IMR-90 (cell line): Measurements from ENCODE around the gene DOC2B. TPM values are rescaled to one million over a fixed set of nuclear protein-coding genes. Genes with fewer than 3 reads are reported as not detected.
A peak's percentile ranks its signal among the peaks of the same experiment; 100 is the strongest.

ENCODE experiments used
- ATAC-seq: fragments of 200-7000 bp; cut with Tn5 transposase; 2 replicates; pipeline ENCODE4 v1.9.1; 2020; ENCODE audit warnings: low read depth, mild to moderate bottlenecking, moderate library complexity
- BruUV-seq: library from RNA; stranded (reverse); fragments of 400-500 nt; replicated peaks from 2 replicates; lab custom pipeline; 2021; lab: Mats Ljungman, UMichigan
- CTCF ChIA-PET: fragments of 300-600 bp; formaldehyde crosslinking; extraction: SDS; loops from one replicate; lab custom pipeline; 2021; ENCODE audit warnings: antibody characterized with exemption; lab: Yijun Ruan, JAX
- POLR2A ChIA-PET: fragments of 300-600 bp; sonication (Branson Sonifier 250); formaldehyde crosslinking; loops from one replicate; lab custom pipeline; 2022; ENCODE audit warnings: antibody characterized with exemption; ENCODE audit not compliant: unreplicated experiment; lab: Charles Lee
- DNase-seq: peaks from one replicate; pipeline ENCODE4 v3.0.0; 2013
- H2AFZ ChIP-seq: replicated peaks from 2 replicates; pipeline ENCODE3; 2013; ENCODE audit warnings: low read length, mild to moderate bottlenecking; ENCODE audit not compliant: poor library complexity
- H2AK5ac ChIP-seq: 2 replicates; pipeline ENCODE4 v1.6.1; 2013; ENCODE audit warnings: low read depth, low read length, inconsistent platforms
- H2AK9ac ChIP-seq: replicated peaks from 2 replicates; pipeline ENCODE3; 2013; ENCODE audit warnings: mild to moderate bottlenecking, low read depth, low read length, moderate library complexity; ENCODE audit not compliant: poor library complexity
- H2BK120ac ChIP-seq: 2 replicates; pipeline ENCODE4 v1.6.1; 2013; ENCODE audit warnings: low read depth, low read length, inconsistent platforms
- H2BK15ac ChIP-seq: 3 replicates; pipeline ENCODE4 v1.6.1; 2013; ENCODE audit warnings: low read depth, low read length, inconsistent platforms
- H2BK20ac ChIP-seq: 2 replicates; pipeline ENCODE4 v1.6.1; 2013; ENCODE audit warnings: low read depth, mild to moderate bottlenecking, inconsistent platforms, low read length, moderate library complexity
- H2BK5ac ChIP-seq: 2 replicates; pipeline ENCODE4 v1.6.1; 2013; ENCODE audit warnings: mild to moderate bottlenecking, low read depth, low read length, inconsistent platforms; ENCODE audit not compliant: poor library complexity, severe bottlenecking
- H3K14ac ChIP-seq: replicated peaks from 2 replicates; pipeline ENCODE4 v1.6.1; 2013; ENCODE audit warnings: low read depth, low read length, inconsistent platforms
- H3K18ac ChIP-seq: 2 replicates; pipeline ENCODE4 v1.6.1; 2013; ENCODE audit warnings: low read depth, low read length, control low read depth
- H3K23ac ChIP-seq: 2 replicates; pipeline ENCODE4 v1.6.1; 2013; ENCODE audit warnings: low read depth, low read length, inconsistent platforms
- H3K27ac ChIP-seq: 2 replicates; pipeline ENCODE4 v1.5.1; 2013; ENCODE audit warnings: mild to moderate bottlenecking, control low read depth, low read length; ENCODE audit not compliant: insufficient read depth
- H3K27me3 ChIP-seq: 2 replicates; pipeline ENCODE4 v1.6.1; 2013; ENCODE audit warnings: low read length; ENCODE audit not compliant: control insufficient read depth, insufficient read depth
- H3K36me3 ChIP-seq: 2 replicates; pipeline ENCODE4 v1.6.1; 2013; ENCODE audit warnings: low read length, mixed read lengths; ENCODE audit not compliant: control insufficient read depth, insufficient read depth
- H3K4ac ChIP-seq: 2 replicates; pipeline ENCODE4 v1.6.1; 2013; ENCODE audit warnings: low read depth, low read length, inconsistent platforms
- H3K4me1 ChIP-seq: 2 replicates; pipeline ENCODE4 v1.6.1; 2013; ENCODE audit warnings: low read length, mixed read lengths; ENCODE audit not compliant: control insufficient read depth, insufficient read depth
- H3K4me2 ChIP-seq: 2 replicates; pipeline ENCODE4 v1.6.1; 2013; ENCODE audit warnings: low read depth, mild to moderate bottlenecking, control low read depth, low read length, moderate library complexity
- H3K4me3 ChIP-seq: 2 replicates; pipeline ENCODE4 v1.5.1; 2013; ENCODE audit warnings: low read depth, mild to moderate bottlenecking, control low read depth, low read length, moderate library complexity; ENCODE audit not compliant: insufficient read depth
- H3K56ac ChIP-seq: 2 replicates; pipeline ENCODE4 v1.6.1; 2013; ENCODE audit warnings: low read length, inconsistent platforms; ENCODE audit not compliant: insufficient read depth; ENCODE audit errors: extremely low read depth
- H3K79me1 ChIP-seq, 2 experiments: 2 replicates each; pipeline ENCODE4 v1.6.1; 2013; ENCODE audit warnings: low read length in 2 of 2, inconsistent platforms in 1 of 2, low read depth in 1 of 2
- H3K9ac ChIP-seq: 2 replicates; pipeline ENCODE4 v1.6.1; 2013; ENCODE audit warnings: low read depth, low read length, control low read depth
- H3K9me1 ChIP-seq: 2 replicates; pipeline ENCODE4 v1.6.1; 2013; ENCODE audit warnings: low read length, inconsistent platforms; ENCODE audit not compliant: insufficient read depth
- H3K9me3 ChIP-seq: 2 replicates; pipeline ENCODE4 v1.6.1; 2013; ENCODE audit warnings: low read length; ENCODE audit not compliant: control insufficient read depth, insufficient read depth
- H4K20me1 ChIP-seq: 2 replicates; pipeline ENCODE4 v1.6.1; 2013; ENCODE audit warnings: low read length, inconsistent platforms; ENCODE audit not compliant: insufficient read depth
- H4K5ac ChIP-seq: 2 replicates; pipeline ENCODE4 v1.6.1; 2013; ENCODE audit warnings: mild to moderate bottlenecking, low read depth, low read length, control low read depth
- H4K8ac ChIP-seq, 2 experiments: 2 replicates each; pipeline ENCODE4 v1.6.1; 2013; ENCODE audit warnings: low read depth in 2 of 2, low read length in 2 of 2, control low read depth in 1 of 2, inconsistent platforms in 1 of 2
- H4K91ac ChIP-seq: 2 replicates; pipeline ENCODE4 v1.6.1; 2013; ENCODE audit warnings: low read depth, low read length, inconsistent platforms; ENCODE audit not compliant: insufficient read depth
- BHLHE40 ChIP-seq: fragments of 150-350 bp; IDR thresholded peaks from 2 replicates; pipeline ENCODE4 v1.6.1; 2016; ENCODE audit warnings: mild to moderate bottlenecking, low read depth, low read length
- CHD1 ChIP-seq: IDR thresholded peaks from 2 replicates; pipeline ENCODE4 v1.6.1; 2012; ENCODE audit warnings: low read depth, low read length, improper control_type of control experiment
- CTCF ChIP-seq: conservative IDR thresholded peaks from 2 replicates; pipeline ENCODE4 v1.5.1; 2012; ENCODE audit warnings: mild to moderate bottlenecking, low read depth, low read length, improper control_type of control experiment
- ELK1 ChIP-seq: fragments of 150-350 bp; IDR thresholded peaks from 2 replicates; pipeline ENCODE4 v1.6.1; 2016; ENCODE audit warnings: low read depth, mild to moderate bottlenecking, low read length, moderate library complexity, borderline replicate concordance
- FOS ChIP-seq: fragments of 150-350 bp; IDR thresholded peaks from 2 replicates; pipeline ENCODE4 v1.6.1; 2016; ENCODE audit warnings: low read depth, low read length
- MXI1 ChIP-seq: IDR thresholded peaks from 2 replicates; pipeline ENCODE4 v1.6.1; 2012; ENCODE audit warnings: low read depth, mild to moderate bottlenecking, low read length, moderate library complexity, borderline replicate concordance
- NFE2L2 ChIP-seq: fragments of 150-350 bp; IDR thresholded peaks from 2 replicates; pipeline ENCODE4 v1.6.1; 2016; ENCODE audit warnings: low read depth, mild to moderate bottlenecking, low read length
- POLR2A ChIP-seq: IDR thresholded peaks from 2 replicates; pipeline ENCODE4 v1.6.1; 2012; ENCODE audit warnings: mild to moderate bottlenecking, low read depth, low read length
- RAD21 ChIP-seq: IDR thresholded peaks from 2 replicates; pipeline ENCODE4 v1.6.1; 2012; ENCODE audit warnings: low read length, improper control_type of control experiment
- RFX5 ChIP-seq: IDR thresholded peaks from 2 replicates; pipeline ENCODE4 v1.8.0; 2012; ENCODE audit warnings: low read depth, mild to moderate bottlenecking, low read length, moderate library complexity
- SMC3 ChIP-seq: fragments of 150-350 bp; IDR thresholded peaks from 2 replicates; pipeline ENCODE4 v1.6.1; 2016; ENCODE audit warnings: low read depth, mild to moderate bottlenecking, antibody characterized with exemption, low read length, moderate library complexity
- WGBS, 2 experiments: methylation state at CpG; one replicate each; pipeline versions ENCODE4 v1.1.5 to v1.1.7; 2013; ENCODE audit warnings: missing lambda C conversion rate in 2 of 2; ENCODE audit not compliant: insufficient read length in 1 of 2; ENCODE audit errors: extremely low coverage in 2 of 2; 5-methylcytosine and 5-hydroxymethylcytosine counted together
- dilution Hi-C: fragments of 300-500 bp; cut with HindIII; formaldehyde crosslinking; loops from one replicate; pipeline ENCODE4 v1.14.3; 2018; ENCODE audit warnings: low sequenced_read_pairs; ENCODE audit not compliant: unreplicated experiment
- in situ Hi-C: fragments of 300-500 bp; cut with MboI; formaldehyde crosslinking; loops from 3 replicates; pipeline ENCODE4 v1.14.3; 2019; ENCODE audit warnings: low sequenced_read_pairs, inconsistent platforms, mixed read lengths
- intact Hi-C: fragments of 100-400 bp; cut with micrococcal nuclease; formaldehyde crosslinking; loops from 2 replicates; pipeline ENCODE4 v1.10.0; 2022
- polyA plus RNA-seq, 3 experiments: library from polyadenylated mRNA; depleted of rRNA; stranded (reverse); fragments of >200 nt; gene quantifications; 2 replicates each; pipeline ENCODE4 v1.2.3, GENCODE V29; 2012; ENCODE audit warnings: low replicate concordance in 1 of 3
- total RNA-seq: library from RNA; depleted of rRNA; stranded (reverse); fragments of >200 nt; gene quantifications from 2 replicates; pipeline ENCODE4 v1.2.3, GENCODE V29; 2012
- TF ChIP-seq, protein P1 (sequence below): fragments of 150-350 bp; IDR thresholded peaks from 2 replicates; pipeline ENCODE4 v1.6.1; 2017; ENCODE audit warnings: mild to moderate bottlenecking, antibody characterized with exemption, low read length, low read depth

Gene DOC2B
- total and polyA plus RNA-seq, 2 of the 4 experiments (the other 2 are of a cell fraction): not detected

GRCh38 chr17:142876-143784 is 38.3 kb downstream of the DOC2B start (continued):
- TF ChIP-seq RAD21: no peak
- no peak for TF ChIP-seq POLR2A
- no peak for TF ChIP-seq BHLHE40

- Histone ChIP-seq H3K23ac (no peak overlapping the region), H2AFZ (peak overlapping the region; percentile 51), H4K5ac (no peak overlapping the region), H3K4me2 (no peak overlapping the region), H4K91ac (no peak overlapping the region), H3K27ac (no peak overlapping the region), H2BK15ac (no peak overlapping the region), H3K4me3 (no peak overlapping the region), H3K9me3 (no peaks in the 10 kb centered on the region), H3K79me1 (no peaks in the 10 kb centered on the region), H3K9ac (no peak overlapping the region), H3K36me3 (no peaks in the 10 kb centered on the region), H3K14ac (no peak overlapping the region), H2AK5ac (no peak overlapping the region), H2BK5ac (no peak overlapping the region), H3K4ac (no peak overlapping the region), H3K9me1 (no peaks in the 10 kb centered on the region), H2BK120ac (no peak overlapping the region), H3K27me3 (peaks cover 4% of the 10 kb centered on the region), H2AK9ac (peak overlapping the region; percentile 16), H4K20me1 (no peaks in the 10 kb centered on the region), H4K8ac (no peak overlapping the region), H3K56ac (no peak overlapping the region), H3K4me1 (no peaks in the 10 kb centered on the region), H3K18ac (no peak overlapping the region), H2BK20ac (no peak overlapping the region)
- dilution Hi-C loops (no loop called here), intact Hi-C loops (loop anchor here (5.0 kb wide), 1 partner anchor 855 kb away; the partner anchor contains the start of gene TIMM22), in situ Hi-C loops (no loop called here)
- 94% methylated on average over 9 of the region's 23 CpGs; no CpG with 5 or more reads in 1 of the 2 experiments for WGBS, 2 experiments
- ChIA-PET CTCF (no interaction called here), POLR2A (no interaction called here)
- BruUV-seq: no TSS peak
- DNase-seq (peak; percentile 9), ATAC-seq (no peak)
- TF ChIP-seq MXI1: no peak
- no peak for TF ChIP-seq FOS
- no peak for TF ChIP-seq ELK1
- TF ChIP-seq CTCF: no peak
- no peak for TF ChIP-seq RAD21
- no peak for TF ChIP-seq RFX5
- no peak for TF ChIP-seq CHD1
- TF ChIP-seq, protein P1, sequence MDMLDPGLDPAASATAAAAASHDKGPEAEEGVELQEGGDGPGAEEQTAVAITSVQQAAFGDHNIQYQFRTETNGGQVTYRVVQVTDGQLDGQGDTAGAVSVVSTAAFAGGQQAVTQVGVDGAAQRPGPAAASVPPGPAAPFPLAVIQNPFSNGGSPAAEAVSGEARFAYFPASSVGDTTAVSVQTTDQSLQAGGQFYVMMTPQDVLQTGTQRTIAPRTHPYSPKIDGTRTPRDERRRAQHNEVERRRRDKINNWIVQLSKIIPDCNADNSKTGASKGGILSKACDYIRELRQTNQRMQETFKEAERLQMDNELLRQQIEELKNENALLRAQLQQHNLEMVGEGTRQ: no peak
- TF ChIP-seq NFE2L2: no peak
- TF ChIP-seq SMC3: no peak
These were observed 39.3 kb downstream of the DOC2B start for GRCh38 chr17:142102-142661.
